HFF-Myc (cell line): Measurements from ENCODE around the gene DNAJC7.

ENCODE experiments used
- DNase-seq: peaks from one replicate; pipeline ENCODE4 v3.0.0-alpha.2; 2011; ENCODE audit warnings: low read depth; ENCODE audit errors: extremely low read depth
- H3K4me3 ChIP-seq: replicated peaks from 2 replicates; pipeline ENCODE4 v1.5.1; 2011; ENCODE audit warnings: low read depth, mild to moderate bottlenecking, control low read depth, low read length
- TF ChIP-seq, protein P1 (sequence below): IDR thresholded peaks from 2 replicates; pipeline ENCODE4 v1.5.1; 2012; ENCODE audit warnings: mild to moderate bottlenecking, low read depth, low read length, control low read depth; ENCODE audit errors: missing control alignments

DNAJC7 gene

DNA sequence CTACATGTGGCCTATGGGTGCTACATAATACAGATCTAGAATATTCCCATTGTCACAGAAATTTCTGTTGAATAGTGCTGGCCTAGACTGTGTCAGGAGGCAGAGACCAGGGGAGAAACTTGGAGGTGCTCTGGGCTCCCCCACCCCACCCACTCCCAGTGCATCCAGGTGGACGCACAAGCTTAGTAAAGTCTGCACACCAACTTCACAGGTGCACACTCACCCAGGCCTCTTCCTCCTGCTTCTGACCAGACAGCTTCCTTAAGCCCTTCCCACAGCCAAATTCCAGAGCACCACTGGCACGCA lies 58.3 kb downstream of the DNAJC7 start:
- TF ChIP-seq, protein P1, sequence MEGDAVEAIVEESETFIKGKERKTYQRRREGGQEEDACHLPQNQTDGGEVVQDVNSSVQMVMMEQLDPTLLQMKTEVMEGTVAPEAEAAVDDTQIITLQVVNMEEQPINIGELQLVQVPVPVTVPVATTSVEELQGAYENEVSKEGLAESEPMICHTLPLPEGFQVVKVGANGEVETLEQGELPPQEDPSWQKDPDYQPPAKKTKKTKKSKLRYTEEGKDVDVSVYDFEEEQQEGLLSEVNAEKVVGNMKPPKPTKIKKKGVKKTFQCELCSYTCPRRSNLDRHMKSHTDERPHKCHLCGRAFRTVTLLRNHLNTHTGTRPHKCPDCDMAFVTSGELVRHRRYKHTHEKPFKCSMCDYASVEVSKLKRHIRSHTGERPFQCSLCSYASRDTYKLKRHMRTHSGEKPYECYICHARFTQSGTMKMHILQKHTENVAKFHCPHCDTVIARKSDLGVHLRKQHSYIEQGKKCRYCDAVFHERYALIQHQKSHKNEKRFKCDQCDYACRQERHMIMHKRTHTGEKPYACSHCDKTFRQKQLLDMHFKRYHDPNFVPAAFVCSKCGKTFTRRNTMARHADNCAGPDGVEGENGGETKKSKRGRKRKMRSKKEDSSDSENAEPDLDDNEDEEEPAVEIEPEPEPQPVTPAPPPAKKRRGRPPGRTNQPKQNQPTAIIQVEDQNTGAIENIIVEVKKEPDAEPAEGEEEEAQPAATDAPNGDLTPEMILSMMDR: no peak

DNA sequence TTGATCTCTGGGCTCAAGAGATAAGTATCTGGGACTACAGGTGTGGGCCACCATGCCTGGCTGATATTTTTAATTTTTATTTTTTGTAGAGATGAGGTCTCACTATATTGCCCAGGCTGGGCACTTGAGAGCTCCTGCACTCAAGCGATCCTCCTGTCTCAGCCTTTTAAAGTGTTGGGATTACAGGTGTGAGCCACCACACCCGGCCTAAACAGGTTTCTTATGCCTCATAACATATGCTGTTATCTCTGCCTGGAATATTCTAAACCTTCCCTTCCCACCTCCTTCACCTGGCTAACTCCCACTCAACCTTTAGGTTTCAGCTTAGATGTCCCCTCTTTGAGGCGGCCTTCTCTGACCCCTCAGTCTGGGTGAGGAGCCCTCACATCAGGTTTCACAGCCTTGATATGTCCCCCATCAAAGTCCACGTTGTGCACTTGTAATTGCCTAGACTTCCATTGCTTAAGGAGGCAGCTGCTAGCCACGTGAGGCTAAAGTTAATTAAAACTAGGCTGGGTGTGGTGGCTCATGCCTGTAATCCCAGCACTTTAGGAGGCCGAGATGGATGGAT lies 59.3 kb downstream of the DNAJC7 start:
- TF ChIP-seq, protein P1: no peak
- no peak overlapping the region for H3K4me3 ChIP-seq
- no peak for DNase-seq

More for the DNA sequence above, 58.3 kb downstream of the DNAJC7 start:
- no peak for DNase-seq
- H3K4me3 ChIP-seq: no peak overlapping the region

DNA sequence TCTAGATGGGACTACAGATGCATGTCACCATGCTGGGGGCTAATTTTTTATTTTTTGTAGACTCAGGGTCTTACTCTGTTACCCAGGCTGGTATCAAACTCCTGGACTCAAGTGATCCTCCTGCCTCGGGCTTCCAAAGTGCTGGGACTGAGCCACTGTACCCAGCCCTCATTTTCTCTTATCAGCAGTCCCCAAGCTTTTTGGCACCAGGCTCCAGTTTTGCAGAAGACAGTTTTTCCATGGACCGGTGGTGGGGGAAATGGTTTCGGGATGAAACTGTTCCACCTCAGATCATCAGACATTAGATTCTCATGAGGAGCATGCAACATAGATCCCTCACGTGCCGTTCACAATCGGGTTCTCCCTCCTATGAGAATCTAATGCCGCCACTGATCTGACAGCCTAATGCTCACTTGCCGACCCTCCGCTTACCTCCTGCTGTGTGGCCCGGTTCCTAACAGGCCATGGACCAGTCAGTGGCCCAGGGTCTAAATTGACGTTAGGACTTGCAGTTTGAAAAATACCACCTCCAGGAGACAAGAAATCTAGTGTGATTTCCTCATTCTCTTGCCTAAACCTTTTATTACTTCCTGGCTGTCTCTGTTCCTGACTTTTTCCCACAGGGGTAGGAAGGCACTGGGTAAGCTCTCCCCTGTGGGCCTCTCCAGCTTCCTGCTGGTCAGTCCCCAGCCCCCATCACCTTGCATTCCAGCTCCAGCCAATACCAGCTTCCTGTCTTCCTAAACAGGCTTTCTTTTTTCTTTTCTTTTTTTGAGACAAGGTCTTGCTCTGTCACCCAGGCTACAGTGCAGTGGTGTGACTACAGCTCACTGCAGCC lies 60.0 kb downstream of the DNAJC7 start:
- H3K4me3 ChIP-seq: no peak overlapping the region
- no peak for DNase-seq

DNA sequence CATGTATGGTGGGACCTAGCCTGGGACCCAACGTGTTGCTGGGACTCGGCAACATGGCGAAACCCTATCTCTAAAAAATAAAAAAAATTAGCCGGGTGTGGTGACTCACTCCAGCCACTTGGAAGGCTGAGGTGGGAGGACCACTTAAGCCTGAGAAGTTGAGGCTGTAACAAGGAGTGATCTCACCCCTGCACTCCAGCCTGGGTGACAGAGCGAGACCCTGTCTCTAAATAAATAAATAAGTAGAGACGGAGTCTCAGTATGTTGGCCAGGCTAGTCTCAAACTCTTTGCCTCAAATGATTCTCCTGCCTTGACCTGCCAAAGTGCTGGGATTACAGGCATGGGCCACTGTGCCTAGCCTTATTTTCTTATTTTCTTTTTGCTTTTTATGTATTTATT lies 60.7 kb downstream of the DNAJC7 start:
- DNase-seq: no peak
- TF ChIP-seq, protein P1: no peak
- no peak overlapping the region for H3K4me3 ChIP-seq

More for the DNA sequence above, 60.0 kb downstream of the DNAJC7 start:
- TF ChIP-seq, protein P1: no peak

DNA sequence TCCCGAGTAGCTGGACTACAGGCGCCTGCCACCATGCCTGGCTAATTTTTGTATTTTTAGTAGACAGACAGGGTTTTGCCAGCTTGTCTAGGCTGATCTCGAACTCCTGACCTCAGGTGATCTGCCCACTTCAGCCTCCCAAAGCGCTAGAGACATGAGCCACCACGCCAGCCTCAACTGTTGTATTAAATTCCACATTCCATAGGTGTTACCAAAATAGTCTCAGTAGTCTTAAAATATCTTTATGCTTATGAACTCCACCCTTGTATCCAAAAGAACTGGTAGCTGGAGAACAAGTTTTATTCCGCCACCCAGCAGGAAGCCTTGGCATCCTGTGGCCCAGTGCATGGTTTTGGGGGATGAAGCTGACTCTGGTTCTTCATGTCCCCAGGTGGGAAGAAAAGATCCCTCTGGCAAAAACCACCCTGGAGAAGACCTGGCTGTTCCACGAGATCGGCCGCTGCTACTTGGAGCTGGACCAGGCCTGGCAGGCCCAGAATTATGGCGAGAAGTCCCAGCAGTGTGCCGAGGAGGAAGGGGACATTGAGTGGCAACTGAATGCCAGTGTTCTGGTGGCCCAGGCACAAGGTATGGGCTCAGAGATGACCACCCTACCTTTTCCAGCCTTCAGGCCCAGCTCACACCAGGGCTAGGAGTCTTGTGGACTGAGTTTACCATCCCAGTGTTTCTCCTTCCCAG lies 68.3 kb downstream of the DNAJC7 start:
- no peak for DNase-seq
- H3K4me3 ChIP-seq: no peak overlapping the region
- TF ChIP-seq, protein P1: no peak

DNA sequence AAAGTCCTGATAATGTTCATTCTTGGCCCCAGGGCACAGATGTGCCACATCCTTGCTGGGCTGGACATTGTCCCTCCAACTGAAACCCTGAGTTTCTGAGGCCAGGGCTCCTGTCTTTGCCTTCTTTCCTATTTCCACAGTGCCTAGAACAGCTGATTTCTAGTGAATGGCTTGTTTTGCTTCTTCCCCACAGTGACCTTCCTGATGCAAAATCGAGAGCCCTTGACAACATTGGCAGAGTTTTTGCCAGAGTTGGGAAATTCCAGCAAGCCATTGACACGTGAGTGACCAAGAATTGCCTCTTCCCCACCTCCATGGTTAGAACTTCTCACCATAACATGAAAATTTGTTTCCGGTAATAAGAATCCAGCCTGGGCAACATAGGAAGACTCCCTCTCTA lies 72.3 kb downstream of the DNAJC7 start:
- no peak for DNase-seq
- TF ChIP-seq, protein P1: no peak
- H3K4me3 ChIP-seq: no peak overlapping the region
